OCI-LY3 (cell line): Measurements from ENCODE around the gene GRAMD1B.

Experiments
- H2AFZ ChIP-seq: fragments of 200-600, 300-600 bp; shearing (Covaris generic); 2 replicates; pipeline ENCODE4 v1.6.0; 2014; ENCODE audit warnings: antibody characterized with exemption, low read depth, low read length
- H3K27ac ChIP-seq: fragments of 200-600, 300-600 bp; sonication (generic); 2 replicates; pipeline ENCODE4 v1.5.1; 2014; ENCODE audit warnings: mild to moderate bottlenecking, low read length, moderate library complexity, mixed read lengths
- H3K27me3 ChIP-seq: fragments of 200-600, 300-600 bp; sonication (generic); 2 replicates; pipeline ENCODE4 v1.6.1; 2014; ENCODE audit warnings: low read depth, low read length, mixed read lengths
- H3K36me3 ChIP-seq: fragments of 200-600, 300-600 bp; sonication (generic); replicated peaks from 2 replicates; pipeline ENCODE3; 2014; ENCODE audit warnings: low read depth, low read length, mixed read lengths
- H3K4me1 ChIP-seq: fragments of 300-600, 200-600 bp; sonication (generic); 2 replicates; pipeline ENCODE4 v1.6.1; 2014; ENCODE audit warnings: low read length, mixed read lengths
- H3K4me2 ChIP-seq: fragments of 200-600, 300-600 bp; sonication (generic); 2 replicates; pipeline ENCODE4 v1.6.1; 2014; ENCODE audit warnings: low read length, mixed read lengths
- H3K4me3 ChIP-seq: fragments of 300-600, 200-600 bp; sonication (generic); 2 replicates; pipeline ENCODE4 v1.5.1; 2014; ENCODE audit warnings: antibody characterized with exemption, mild to moderate bottlenecking, low read length, moderate library complexity
- H3K79me2 ChIP-seq: fragments of 300-600, 200-600 bp; shearing (Covaris generic); 2 replicates; pipeline ENCODE4 v1.6.1; 2014; ENCODE audit warnings: mild to moderate bottlenecking, low read length, mixed read lengths
- H3K9ac ChIP-seq: fragments of 300-600, 200-600 bp; shearing (Covaris generic); 2 replicates; pipeline ENCODE4 v1.6.0; 2014; ENCODE audit warnings: mild to moderate bottlenecking, low read length, moderate library complexity
- H3K9me3 ChIP-seq: fragments of 200-600, 300-600 bp; shearing (Covaris generic); 2 replicates; pipeline ENCODE4 v1.6.1; 2014; ENCODE audit warnings: low read length, mixed read lengths; ENCODE audit not compliant: insufficient read depth
- H4K20me1 ChIP-seq: fragments of 200-600, 300-600 bp; sonication (generic); 2 replicates; pipeline ENCODE4 v1.6.1; 2016; ENCODE audit warnings: low read length, mixed read lengths; ENCODE audit not compliant: insufficient read depth
- CTCF ChIP-seq: fragments of 200-600, 300-600 bp; sonication (generic); IDR thresholded peaks from 2 replicates; pipeline ENCODE4 v1.5.1; 2014; ENCODE audit warnings: antibody characterized with exemption, low read length, low read depth
- EZH2phosphoT487 ChIP-seq: fragments of 200-600 bp; shearing (Covaris generic); IDR thresholded peaks from 2 replicates; pipeline ENCODE4 v1.6.1; 2018; ENCODE audit warnings: antibody characterized with exemption, mixed run types, low read depth

GRAMD1B gene

GRCh38 chr11:123418351-123419114, 11.5 kb upstream of the GRAMD1B start:
- Histone ChIP-seq H3K36me3 (no peaks in the 10 kb centered on the region), H3K79me2 (no peaks in the 10 kb centered on the region), H3K4me3 (no peak overlapping the region), H3K4me1 (peaks cover 3% of the 10 kb centered on the region; the same call in 1 of the 2 replicates), H3K27me3 (peaks cover 41% of the 10 kb centered on the region), H3K9ac (no peak overlapping the region), H3K4me2 (no peak overlapping the region), H3K27ac (no peak overlapping the region), H4K20me1 (no peaks in the 10 kb centered on the region), H3K9me3 (no peaks in the 10 kb centered on the region), H2AFZ (no peak overlapping the region)
- TF ChIP-seq CTCF (no peak), EZH2phosphoT487 (no peak)

DNA sequence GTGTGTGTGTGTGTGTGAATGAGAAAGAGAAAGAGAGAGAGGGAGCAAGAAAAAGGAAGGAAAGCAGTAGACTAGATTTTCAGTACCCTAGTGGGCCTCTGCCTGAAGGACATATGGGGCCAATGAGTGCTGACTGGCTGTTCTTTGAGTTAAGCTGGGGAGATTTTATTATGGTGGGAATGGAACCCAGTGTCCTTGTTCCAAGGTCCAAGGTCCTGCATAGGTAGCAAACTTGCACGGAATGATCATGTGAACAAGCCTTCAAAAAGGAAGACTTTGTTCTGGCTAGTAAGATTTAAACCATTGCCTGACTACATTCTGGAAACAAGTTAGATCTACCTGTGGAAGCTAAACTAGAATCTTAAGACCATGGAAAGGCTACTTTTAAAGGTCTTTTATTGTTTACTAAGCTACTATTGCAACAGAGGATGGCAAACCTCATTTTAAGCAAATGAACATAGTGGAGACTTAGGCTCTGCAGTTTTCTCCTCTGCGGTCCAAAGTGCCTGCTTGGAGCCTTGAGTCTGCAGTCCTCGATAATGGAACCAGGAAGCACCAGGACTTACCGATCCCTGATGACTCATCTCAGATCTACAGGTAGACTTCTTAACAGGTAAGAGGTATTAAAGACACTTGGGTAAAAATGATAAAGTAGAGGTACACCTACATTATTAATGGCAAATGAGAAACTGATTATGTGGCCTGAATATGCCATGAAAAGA, 10.2 kb upstream of the GRAMD1B start:
- TF ChIP-seq CTCF = no peak
- no peak for TF ChIP-seq EZH2phosphoT487
- H3K4me2 ChIP-seq = no peak overlapping the region

GRCh38 chr11:123421589-123421988, 8.5 kb upstream of the GRAMD1B start:
- H4K20me1 ChIP-seq = no peaks in the 10 kb centered on the region
- no peak overlapping the region for H3K4me3 ChIP-seq
- H3K9ac ChIP-seq = no peak overlapping the region
- H3K4me2 ChIP-seq = no peak overlapping the region
- no peak overlapping the region for H3K27ac ChIP-seq
- H3K79me2 ChIP-seq = no peaks in the 10 kb centered on the region
- H3K9me3 ChIP-seq = no peaks in the 10 kb centered on the region
- peaks cover 67% of the 10 kb centered on the region for H3K27me3 ChIP-seq
- TF ChIP-seq EZH2phosphoT487 (no peak), CTCF (no peak)
- H3K36me3 ChIP-seq = no peaks in the 10 kb centered on the region
- peaks cover 3% of the 10 kb centered on the region; the same call in 1 of the 2 replicates for H3K4me1 ChIP-seq
- H2AFZ ChIP-seq = no peak overlapping the region

More for the DNA sequence above, 10.2 kb upstream of the GRAMD1B start:
- H2AFZ ChIP-seq = no peak overlapping the region
- H3K9me3 ChIP-seq = no peaks in the 10 kb centered on the region
- H3K4me3 ChIP-seq = no peak overlapping the region
- peaks cover 3% of the 10 kb centered on the region; the same call in 1 of the 2 replicates for H3K4me1 ChIP-seq
- H3K79me2 ChIP-seq = no peaks in the 10 kb centered on the region
- no peak overlapping the region for H3K27ac ChIP-seq
- no peaks in the 10 kb centered on the region for H3K36me3 ChIP-seq
- H3K27me3 ChIP-seq = peaks cover 54% of the 10 kb centered on the region
- no peaks in the 10 kb centered on the region for H4K20me1 ChIP-seq
- no peak overlapping the region for H3K9ac ChIP-seq

- H3K4me1 ChIP-seq = peaks cover 6% of the 10 kb centered on the region; the same call in 1 of the 2 replicates
- no peak overlapping the region for H3K4me3 ChIP-seq
- no peak overlapping the region for H3K27ac ChIP-seq
- peaks cover 82% of the 10 kb centered on the region for H3K27me3 ChIP-seq
- TF ChIP-seq EZH2phosphoT487 (no peak), CTCF (no peak)
- H4K20me1 ChIP-seq = no peaks in the 10 kb centered on the region
- no peak overlapping the region for H3K4me2 ChIP-seq
- no peaks in the 10 kb centered on the region for H3K36me3 ChIP-seq
- no peak overlapping the region for H2AFZ ChIP-seq
- H3K9ac ChIP-seq = no peak overlapping the region
- no peaks in the 10 kb centered on the region for H3K9me3 ChIP-seq
- H3K79me2 ChIP-seq = no peaks in the 10 kb centered on the region
Measured at GRCh38 chr11:123425367-123425766, 4.7 kb upstream of the GRAMD1B start.
